Omental fat pad (tissue), 4 donors: Measurements from ENCODE around the gene THBS1. TPM values are rescaled to one million over a fixed set of nuclear protein-coding genes. Genes with fewer than 3 reads are reported as not detected.

Experiments
- ATAC-seq: fragments of 150-250 bp; one replicate; pipeline ENCODE4 v1.9.1; 2016; ENCODE audit warnings: mild to moderate bottlenecking, moderate library complexity; ENCODE audit not compliant: low FRiP score
- DNase-seq: peaks from one replicate; pipeline ENCODE4 v3.0.0-alpha.2; 2019; ENCODE audit warnings: low spot score
- CTCF ChIP-seq, 3 donors: fragments of 450-650 bp; IDR thresholded peaks; one replicate each; pipeline ENCODE4 v1.5.1; 2016 to 2017; ENCODE audit warnings: antibody characterized with exemption in 3 of 3, mild to moderate bottlenecking in 3 of 3, moderate library complexity in 2 of 3
- total RNA-seq, 4 donors: library from RNA; depleted of rRNA; stranded (reverse); fragments of >200 nt; gene quantifications; one replicate each; pipeline ENCODE4 v1.1.0, GENCODE V29; 2016

Gene THBS1
- total RNA-seq, 4 donors from 2014 or later = 690 to 4,169 (median 2,356) TPM

- DNase-seq (no peak), ATAC-seq (no peak)
- no peak for TF ChIP-seq CTCF (IDR thresholded peaks at IDR 0.05)
These were observed 26.8 kb upstream of the THBS1 start for GRCh38 chr15:39553947-39554693.

- ATAC-seq (no peak), DNase-seq (no peak)
- TF ChIP-seq CTCF (IDR thresholded peaks at IDR 0.05) = no peak
These were observed 26.0 kb upstream of the THBS1 start for GRCh38 chr15:39554746-39555387.

- DNase-seq (no peak), ATAC-seq (no peak)
- no peak for TF ChIP-seq CTCF (IDR thresholded peaks at IDR 0.05)
These were observed 25.0 kb upstream of the THBS1 start for GRCh38 chr15:39555885-39556284.

GRCh38 chr15:39556461-39556860, 24.4 kb upstream of the THBS1 start:
- no peak for TF ChIP-seq CTCF (IDR thresholded peaks at IDR 0.05)
- DNase-seq (no peak), ATAC-seq (no peak)

- TF ChIP-seq CTCF (IDR thresholded peaks at IDR 0.05) = no peak
- ATAC-seq (no peak), DNase-seq (no peak)
These were observed 22.5 kb upstream of the THBS1 start for GRCh38 chr15:39558421-39558820.

- ATAC-seq (no peak), DNase-seq (no peak)
- no peak for TF ChIP-seq CTCF (IDR thresholded peaks at IDR 0.05)
These were observed 15.8 kb upstream of the THBS1 start for GRCh38 chr15:39564972-39565665.
